Neural cell (in vitro differentiated cells): ENCODE measurements around the gene CXorf58. TPM values are rescaled to one million over a fixed set of nuclear protein-coding genes. Genes with fewer than 3 reads are reported as not detected.
"Not testable (repeated sequence)": the region's sequence is repeated elsewhere in the genome, so short reads cannot be mapped to it uniquely, and the experiment has no call there.

ENCODE experiments used
- H2AFZ ChIP-seq: fragments of 200-600, 300-800 bp; sonication (generic), shearing (Covaris generic); 2 replicates; pipeline ENCODE4 v1.6.0; 2014; ENCODE audit warnings: low read depth, mild to moderate bottlenecking, antibody characterized with exemption, low read length, moderate library complexity
- H3F3A ChIP-seq: fragments of 200-600 bp; shearing (Covaris generic); 2 replicates; pipeline ENCODE4 v1.6.1; 2016; ENCODE audit warnings: mild to moderate bottlenecking, moderate library complexity, mixed read lengths, antibody characterized with exemption, low read length; ENCODE audit not compliant: insufficient read depth, poor library complexity, severe bottlenecking
- H3K27ac ChIP-seq: fragments of 200-600, 300-800 bp; sonication (generic), shearing (Covaris generic); 2 replicates; pipeline ENCODE4 v1.5.1; 2014; ENCODE audit warnings: mild to moderate bottlenecking, low read length, moderate library complexity
- H3K27me3 ChIP-seq: fragments of 300-800, 200-600 bp; sonication (generic), shearing (Covaris generic); 2 replicates; pipeline ENCODE4 v1.6.0; 2014; ENCODE audit warnings: mild to moderate bottlenecking, low read depth, low read length, moderate library complexity; ENCODE audit not compliant: insufficient read depth
- H3K36me3 ChIP-seq: fragments of 300-800, 200-600 bp; sonication (generic), shearing (Covaris generic); 2 replicates; pipeline ENCODE4 v1.5.1; 2014; ENCODE audit warnings: mild to moderate bottlenecking, antibody characterized with exemption, low read length, moderate library complexity; ENCODE audit not compliant: insufficient read depth
- H3K4me2 ChIP-seq: fragments of 300-800, 200-600 bp; sonication (generic), shearing (Covaris generic); 2 replicates; pipeline ENCODE4 v1.6.0; 2014; ENCODE audit warnings: mild to moderate bottlenecking, low read length
- H3K4me3 ChIP-seq: fragments of 300-800, 200-600 bp; sonication (generic), shearing (Covaris generic); 2 replicates; pipeline ENCODE4 v1.5.1; 2014; ENCODE audit warnings: mild to moderate bottlenecking, low read length, moderate library complexity
- H3K79me2 ChIP-seq: fragments of 200-600 bp; shearing (Covaris generic); replicated peaks from 2 replicates; pipeline ENCODE4 v1.6.0; 2014; ENCODE audit warnings: mild to moderate bottlenecking, low read length, moderate library complexity; ENCODE audit not compliant: insufficient read depth
- H3K9ac ChIP-seq: fragments of 300-800, 200-600 bp; sonication (generic), shearing (Covaris generic); 2 replicates; pipeline ENCODE4 v1.6.1; 2016; ENCODE audit warnings: mild to moderate bottlenecking, low read length, mixed read lengths
- H3K9me2 ChIP-seq: fragments of 200-600 bp; shearing (Covaris generic); 2 replicates; pipeline ENCODE4 v1.6.1; 2016; ENCODE audit warnings: mild to moderate bottlenecking, low read length, mixed read lengths; ENCODE audit not compliant: insufficient read depth
- H3K9me3 ChIP-seq: fragments of 200-600, 300-800 bp; sonication (generic), shearing (Covaris generic); 2 replicates; pipeline ENCODE4 v1.6.1; 2016; ENCODE audit warnings: mild to moderate bottlenecking, mixed run types, low read length, moderate library complexity, mixed read lengths
- H4K20me1 ChIP-seq: fragments of 200-600 bp; shearing (Covaris generic); 2 replicates; pipeline ENCODE4 v1.6.1; 2016; ENCODE audit warnings: mild to moderate bottlenecking, mixed run types; ENCODE audit not compliant: insufficient read depth
- CTCF ChIP-seq: fragments of 450-650 bp; IDR thresholded peaks from 2 replicates; pipeline ENCODE4 v1.5.1; 2014; ENCODE audit warnings: antibody characterized with exemption, mild to moderate bottlenecking, moderate library complexity; ENCODE audit not compliant: poor library complexity, severe bottlenecking
- EP300 ChIP-seq: fragments of 450-650 bp; conservative IDR thresholded peaks from 2 replicates; pipeline ENCODE4 v1.6.1; 2014; ENCODE audit warnings: antibody characterized with exemption, mild to moderate bottlenecking, moderate library complexity; ENCODE audit not compliant: poor library complexity, severe bottlenecking
- EZH2 ChIP-seq: fragments of 200-600, 300-800 bp; shearing (Covaris generic), sonication (generic); IDR thresholded peaks from 2 replicates; pipeline ENCODE4 v1.6.1; 2014; ENCODE audit warnings: antibody characterized with exemption, low read length, borderline replicate concordance, mild to moderate bottlenecking; ENCODE audit not compliant: insufficient read depth, poor library complexity, severe bottlenecking
- MXI1 ChIP-seq: fragments of 450-650 bp; conservative IDR thresholded peaks from 2 replicates; pipeline ENCODE4 v1.6.1; 2014; ENCODE audit warnings: antibody characterized with exemption, mild to moderate bottlenecking; ENCODE audit not compliant: poor library complexity, severe bottlenecking
- POLR2AphosphoS5 ChIP-seq: IDR thresholded peaks from 2 replicates; pipeline ENCODE4 v1.6.1; 2012
- RAD21 ChIP-seq: fragments of 450-650 bp; conservative IDR thresholded peaks from 2 replicates; pipeline ENCODE4 v1.6.1; 2014; ENCODE audit warnings: antibody characterized with exemption, mild to moderate bottlenecking, moderate library complexity
- REST ChIP-seq: IDR thresholded peaks from 2 replicates; pipeline ENCODE4 v1.6.1; 2012; ENCODE audit warnings: borderline replicate concordance
- SMC3 ChIP-seq: fragments of 450-650 bp; conservative IDR thresholded peaks from 2 replicates; pipeline ENCODE4 v1.6.1; 2014; ENCODE audit warnings: antibody characterized with exemption, mild to moderate bottlenecking, moderate library complexity; ENCODE audit not compliant: poor library complexity
- TAF1 ChIP-seq: IDR thresholded peaks from 2 replicates; pipeline ENCODE4 v1.6.1; 2012; ENCODE audit warnings: low read depth
- polyA minus RNA-seq: library from RNA; depleted of rRNA, polyadenylated mRNA; stranded (reverse); fragments of >200 nt; gene quantifications from 2 replicates; pipeline ENCODE4 v1.2.3, GENCODE V29; 2014
- polyA plus RNA-seq: library from polyadenylated mRNA; depleted of rRNA; stranded (reverse); fragments of >200 nt; gene quantifications from 2 replicates; pipeline ENCODE4 v1.2.3, GENCODE V29; 2014

CXorf58 gene
- polyA plus RNA-seq (0.14 TPM in 1 of 2 replicates, not detected in the other), polyA minus RNA-seq (not detected in 2 replicates)

GRCh38 chrX:23907498-23908218 is at the start of gene CXorf58, which contains the start of gene APOO:
TSS of gene CXorf58 (plus strand) at chrX:23908006. CDS start at chrX:23910303, 2,297 bp downstream.
TSS of gene APOO (minus strand) at chrX:23907938. CDS start at chrX:23907702, 236 bp downstream.
- Histone ChIP-seq H3F3A (no peaks in the 10 kb centered on the region), H3K9ac (peak within 1 kb of the TSS; percentile 76), H3K27ac (peak within 1 kb of the TSS; percentile 75), H3K79me2 (no peaks in the 10 kb centered on the region), H2AFZ (no peak within 1 kb of the TSS), H3K27me3 (no peaks in the 10 kb centered on the region), H3K9me2 (no peaks in the 10 kb centered on the region), H3K4me2 (no peak within 1 kb of the TSS), H3K9me3 (no peaks in the 10 kb centered on the region), H3K4me3 (peak within 1 kb of the TSS; percentile 77), H4K20me1 (no peaks in the 10 kb centered on the region), H3K36me3 (no peaks in the 10 kb centered on the region)
- peak; percentile 59 for TF ChIP-seq EP300
- TF ChIP-seq REST = no peak
- TF ChIP-seq POLR2AphosphoS5 = peak; percentile 28
- peak; percentile 88 for TF ChIP-seq CTCF
- no peak for TF ChIP-seq TAF1
- TF ChIP-seq SMC3 = peak; percentile 75
- peak; percentile 67 for TF ChIP-seq RAD21
- peak; percentile 78 for TF ChIP-seq MXI1
- TF ChIP-seq EZH2 = no peak

- H3K4me2 ChIP-seq, H3K4me3 ChIP-seq, H3K9ac ChIP-seq, H3K36me3 ChIP-seq, H3K27ac ChIP-seq, H3K79me2 ChIP-seq, H3K9me2 ChIP-seq, H2AFZ ChIP-seq, H3K27me3 ChIP-seq, H3K9me3 ChIP-seq, H3F3A ChIP-seq, H4K20me1 ChIP-seq: not testable (repeated sequence)
These were observed 48.6 kb upstream of the CXorf58 start for GRCh38 chrX:23859238-23859637.
